Spleen (tissue), 11 donors: ENCODE measurements around the gene FRAS1. TPM values are rescaled to one million over a fixed set of nuclear protein-coding genes. Genes with fewer than 3 reads are reported as not detected.

Experiments
- DNase-seq: peaks from one replicate; pipeline ENCODE4 v3.0.0-alpha.2; 2020
- H3K27ac ChIP-seq, 8 donors: fragments of 200-600 bp; sonication (generic) in 7 of 8; 1 replicate in 4 of 8; 2 replicates in 4 of 8; pipeline versions ENCODE4 v1.5.0 to v1.8.0; 2016 to 2021; ENCODE audit warnings: inconsistent platforms in 4 of 8, mild to moderate bottlenecking in 4 of 8, moderate library complexity in 1 of 8
- H3K27me3 ChIP-seq, 7 donors: fragments of 200-600 bp; sonication (generic) in 6 of 7; replicated peaks in 1 of 7; 1 replicate in 4 of 7; 2 replicates in 3 of 7; pipeline versions ENCODE4 v1.5.0 to v1.8.0; 2016 to 2021; ENCODE audit warnings: inconsistent platforms in 3 of 7, mild to moderate bottlenecking in 1 of 7
- H3K36me3 ChIP-seq, 6 donors: fragments of 200-600 bp; sonication (generic) in 5 of 6; 1 replicate in 4 of 6; 2 replicates in 2 of 6; pipeline versions ENCODE4 v1.5.0 to v1.8.0; 2016 to 2021; ENCODE audit warnings: inconsistent platforms in 2 of 6
- H3K4me1 ChIP-seq, 6 donors: fragments of 200-600 bp; sonication (generic) in 5 of 6; 1 replicate in 3 of 6; 2 replicates in 3 of 6; pipeline versions ENCODE4 v1.5.0 to v1.8.0; 2016 to 2021; ENCODE audit warnings: inconsistent platforms in 3 of 6
- H3K4me3 ChIP-seq, 8 donors: fragments of 200-600 bp; sonication (generic) in 7 of 8; 1 replicate in 4 of 8; 2 replicates in 4 of 8; pipeline versions ENCODE4 v1.5.0 to v1.8.0; 2016 to 2021; ENCODE audit warnings: inconsistent platforms in 4 of 8, mild to moderate bottlenecking in 4 of 8, moderate library complexity in 2 of 8
- H3K9me3 ChIP-seq, 8 donors: fragments of 200-600 bp; sonication (generic) in 7 of 8; 1 replicate in 4 of 8; 2 replicates in 4 of 8; pipeline versions ENCODE4 v1.5.0 to v1.8.0; 2016 to 2021; ENCODE audit warnings: inconsistent platforms in 4 of 8
- POLR2A ChIP-seq, 3 donors: fragments of 450-650 bp; IDR thresholded peaks; one replicate each; pipeline ENCODE4 v1.5.1; 2017; ENCODE audit warnings: antibody characterized with exemption in 3 of 3, mild to moderate bottlenecking in 1 of 3
- POLR2AphosphoS5 ChIP-seq, 3 donors: sonication (generic); formaldehyde crosslinking; IDR thresholded peaks; one replicate each; pipeline ENCODE4 v1.5.1; 2017; ENCODE audit warnings: antibody characterized with exemption in 3 of 3
- WGBS, 5 donors: extraction: QIAGEN DNeasy Blood & Tissue Kit in 3 of 5; methylation state at CpG; one replicate each; pipeline versions ENCODE4 v1.1.5 to v1.1.7; 2013 to 2018; 5-methylcytosine and 5-hydroxymethylcytosine counted together
- intact Hi-C: fragments of 100-400 bp; cut with DNase I; formaldehyde crosslinking; loops from one replicate; pipeline ENCODE4 v1.15.0; 2023; ENCODE audit warnings: low total_unique reads
- polyA plus RNA-seq, 3 donors: library from polyadenylated mRNA; stranded (reverse); fragments of 200-250 nt; gene quantifications; one replicate each; pipeline ENCODE4 v1.2.1, GENCODE V29; 2013
- total RNA-seq, 7 donors: library from RNA; depleted of rRNA in 3 of 7; stranded (reverse); fragments of >200 nt in 3 of 7; fragmentation: NEBNext Ultra II Directional in 4 of 7; extraction: Animal tissue kit (Norgen Biotek cat#: 25700) in 4 of 7; gene quantifications; one replicate each; pipeline versions ENCODE4 v1.1.0 to v1.2.1, GENCODE V29; 2016 to 2021
- TF ChIP-seq, protein P1 (sequence below), 11 experiments: fragments of 200-600 bp in 7 of 11; fragments of 450-650 bp in 4 of 11; sonication (generic) in 4 of 11; IDR thresholded peaks in 8 of 11; conservative IDR thresholded peaks in 3 of 11; 1 replicate in 7 of 11; 2 replicates in 4 of 11; pipeline versions ENCODE4 v1.4.0 to v1.8.0; 2016 to 2021; ENCODE audit warnings: antibody characterized with exemption in 11 of 11, inconsistent platforms in 4 of 11, mild to moderate bottlenecking in 1 of 11
- donor health status: healthy with polysubstance abuse.
- donor health status: DM: no; HTN: no; CAD: no; lungs with moderate emphysema.
- donor health status: DM: no; HTN: no; CAD: no.
- donor health status: Bipolar disorder and iron deficiency.
- donor health status: healthy.
- donor health status: DM: no; HTN: no; CAD: no.
- donor health status: DM: yes; HTN: yes; CAD: no.

FRAS1 gene
- total and polyA plus RNA-seq, 10 donors: 0.10 to 3.0 (median 1.3) TPM

DNA sequence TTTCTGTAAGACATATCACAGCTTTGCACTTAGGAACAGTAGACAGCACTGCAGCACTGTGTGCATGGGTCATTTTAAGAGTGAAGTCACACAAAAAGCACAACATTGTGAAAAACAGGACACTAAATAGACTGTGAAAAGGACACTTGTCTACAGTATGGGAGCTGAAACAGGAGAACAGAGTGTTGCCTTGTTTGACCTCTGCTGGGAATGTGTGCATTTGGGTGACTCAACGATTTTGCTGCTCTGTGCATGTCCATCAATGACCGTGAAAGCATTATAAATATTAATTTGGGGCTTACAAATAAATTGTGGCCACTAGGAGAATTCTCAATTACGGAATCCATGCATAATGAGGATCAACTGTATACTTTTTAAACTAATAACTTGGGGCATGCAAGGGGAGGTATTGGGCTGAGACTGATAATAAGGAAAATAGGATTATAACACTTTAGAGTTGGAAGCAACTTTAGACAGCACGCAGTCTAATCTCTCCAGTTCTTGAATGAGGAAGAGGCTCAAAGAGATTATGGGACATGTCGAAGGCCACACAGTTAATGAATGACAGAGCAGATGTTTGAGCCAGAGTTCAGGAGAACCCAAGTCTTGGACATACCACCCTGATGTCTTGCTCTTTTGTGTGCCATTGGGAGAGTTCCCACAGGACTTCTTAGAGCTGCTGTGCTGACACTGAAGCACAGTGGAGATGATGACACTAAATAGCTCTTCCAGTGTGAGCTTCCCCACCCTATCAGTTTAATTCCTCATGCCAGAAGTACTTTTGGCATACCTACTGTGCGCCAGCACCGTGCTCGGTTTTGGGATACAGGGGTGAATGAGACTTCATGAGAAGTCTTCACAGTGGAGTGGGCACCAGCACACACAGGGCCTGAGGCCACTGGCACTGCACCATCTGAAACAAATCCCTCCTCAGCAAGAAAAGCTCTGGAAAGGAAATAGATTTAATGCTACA lies 79.3 kb downstream of the FRAS1 start:
- TF ChIP-seq POLR2A (IDR thresholded peaks at IDR 0.05): no peak
- no peak for TF ChIP-seq POLR2AphosphoS5 (IDR thresholded peaks at IDR 0.05)
- TF ChIP-seq, protein P1, sequence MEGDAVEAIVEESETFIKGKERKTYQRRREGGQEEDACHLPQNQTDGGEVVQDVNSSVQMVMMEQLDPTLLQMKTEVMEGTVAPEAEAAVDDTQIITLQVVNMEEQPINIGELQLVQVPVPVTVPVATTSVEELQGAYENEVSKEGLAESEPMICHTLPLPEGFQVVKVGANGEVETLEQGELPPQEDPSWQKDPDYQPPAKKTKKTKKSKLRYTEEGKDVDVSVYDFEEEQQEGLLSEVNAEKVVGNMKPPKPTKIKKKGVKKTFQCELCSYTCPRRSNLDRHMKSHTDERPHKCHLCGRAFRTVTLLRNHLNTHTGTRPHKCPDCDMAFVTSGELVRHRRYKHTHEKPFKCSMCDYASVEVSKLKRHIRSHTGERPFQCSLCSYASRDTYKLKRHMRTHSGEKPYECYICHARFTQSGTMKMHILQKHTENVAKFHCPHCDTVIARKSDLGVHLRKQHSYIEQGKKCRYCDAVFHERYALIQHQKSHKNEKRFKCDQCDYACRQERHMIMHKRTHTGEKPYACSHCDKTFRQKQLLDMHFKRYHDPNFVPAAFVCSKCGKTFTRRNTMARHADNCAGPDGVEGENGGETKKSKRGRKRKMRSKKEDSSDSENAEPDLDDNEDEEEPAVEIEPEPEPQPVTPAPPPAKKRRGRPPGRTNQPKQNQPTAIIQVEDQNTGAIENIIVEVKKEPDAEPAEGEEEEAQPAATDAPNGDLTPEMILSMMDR (IDR thresholded peaks at IDR 0.05 in 8 of 11, conservative IDR thresholded peaks at IDR 0.05 in 3 of 11): no peak
- WGBS, 5 donors: 76 to 89% (median 84%) methylated on average over 8 of the region's 8 CpGs
- no peak for DNase-seq
- no peak overlapping the region for H3K4me3 ChIP-seq
- H3K9me3 ChIP-seq: peaks cover 0 to 1% (median 0%) of the 10 kb centered on the region in 8 donors
- H3K27me3 ChIP-seq: no peaks in the 10 kb centered on the region
- no peaks in the 10 kb centered on the region for H3K4me1 ChIP-seq
- intact Hi-C loops: no loop called here
- no peaks in the 10 kb centered on the region for H3K36me3 ChIP-seq
- no peak overlapping the region for H3K27ac ChIP-seq

DNA sequence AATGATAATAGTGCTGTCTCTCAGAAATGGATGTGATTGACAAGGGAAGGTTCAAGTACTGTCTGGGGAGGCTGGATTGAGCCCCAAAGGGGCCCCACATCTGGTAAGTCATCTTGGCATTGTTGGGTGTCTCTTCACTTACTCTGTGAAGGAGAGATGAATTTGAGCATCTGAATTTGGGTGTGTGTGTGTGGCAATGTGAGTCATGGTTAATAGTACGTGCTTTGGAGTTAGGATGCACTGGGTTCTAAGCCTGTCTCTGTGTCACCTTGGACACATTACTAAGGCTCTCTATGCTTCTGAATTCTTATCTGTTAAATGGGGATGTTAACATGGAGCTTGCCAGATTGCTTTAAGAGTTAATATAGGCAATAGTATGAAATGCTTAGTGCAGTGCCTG lies 80.4 kb downstream of the FRAS1 start:
- H3K4me3 ChIP-seq: no peak overlapping the region
- 68 to 90% (median 88%) methylated on average over 1 of the region's 1 CpG for WGBS, 5 donors
- H3K27me3 ChIP-seq: no peaks in the 10 kb centered on the region
- H3K9me3 ChIP-seq: peaks cover 0 to 7% (median 0%) of the 10 kb centered on the region in 8 donors
- no peak overlapping the region for H3K27ac ChIP-seq
- no peak for DNase-seq
- TF ChIP-seq POLR2A (IDR thresholded peaks at IDR 0.05): no peak
- TF ChIP-seq, protein P1 (IDR thresholded peaks at IDR 0.05 in 8 of 11, conservative IDR thresholded peaks at IDR 0.05 in 3 of 11): no peak
- no peak for TF ChIP-seq POLR2AphosphoS5 (IDR thresholded peaks at IDR 0.05)
- H3K36me3 ChIP-seq: no peaks in the 10 kb centered on the region
- H3K4me1 ChIP-seq: no peaks in the 10 kb centered on the region
- intact Hi-C loops: no loop called here

DNA sequence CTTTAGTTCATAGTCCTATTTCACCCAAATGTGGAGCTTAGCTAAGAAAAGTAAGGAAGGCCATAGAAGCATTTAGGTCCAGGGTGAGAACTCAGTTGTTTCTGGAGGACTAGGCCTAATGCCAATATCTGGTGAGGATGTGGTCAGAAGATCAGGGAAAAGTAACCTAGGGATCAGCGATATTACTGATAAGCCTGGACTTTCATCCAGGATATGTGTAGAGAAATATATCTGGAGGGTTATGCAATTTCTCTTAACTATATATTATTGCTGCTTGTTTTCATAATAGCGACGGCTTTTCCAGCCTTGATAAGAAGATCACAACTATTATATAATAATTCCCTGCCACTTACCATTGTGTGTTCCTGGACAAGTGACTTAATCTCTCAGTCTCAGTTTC lies 81.1 kb downstream of the FRAS1 start:
- TF ChIP-seq, protein P1 (IDR thresholded peaks at IDR 0.05 in 8 of 11, conservative IDR thresholded peaks at IDR 0.05 in 3 of 11): no peak
- no peak for TF ChIP-seq POLR2AphosphoS5 (IDR thresholded peaks at IDR 0.05)
- no peak for TF ChIP-seq POLR2A (IDR thresholded peaks at IDR 0.05)
- 89 to 98% (median 94%) methylated on average over 3 of the region's 3 CpGs for WGBS, 5 donors
- H3K36me3 ChIP-seq: no peaks in the 10 kb centered on the region
- DNase-seq: no peak
- no peaks in the 10 kb centered on the region for H3K27me3 ChIP-seq
- peaks cover 0 to 10% (median 0%) of the 10 kb centered on the region in 8 donors for H3K9me3 ChIP-seq
- intact Hi-C loops: no loop called here
- H3K4me3 ChIP-seq: no peak overlapping the region
- no peaks in the 10 kb centered on the region for H3K4me1 ChIP-seq
- H3K27ac ChIP-seq: no peak overlapping the region

DNA sequence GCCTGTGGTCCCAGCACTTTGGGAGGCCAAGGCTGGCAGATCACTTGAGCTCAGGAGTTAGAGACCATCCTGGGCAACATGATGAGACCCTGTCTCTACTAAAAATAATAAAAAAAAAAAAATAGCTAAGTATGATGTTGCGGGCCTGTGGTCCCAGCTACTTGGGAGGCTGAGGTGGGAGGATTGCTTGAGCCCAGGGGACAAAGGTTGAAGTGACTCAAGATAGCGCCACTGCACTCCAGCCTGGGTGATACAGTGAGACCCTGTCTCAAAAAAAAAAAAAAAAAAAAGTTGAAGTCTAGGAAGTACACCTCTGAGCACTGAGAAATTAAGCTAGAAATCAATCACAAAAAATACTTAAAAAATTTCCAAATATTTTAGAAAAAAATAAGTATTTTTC lies 86.5 kb downstream of the FRAS1 start:
- no peak for TF ChIP-seq POLR2A (IDR thresholded peaks at IDR 0.05)
- TF ChIP-seq, protein P1 (IDR thresholded peaks at IDR 0.05 in 8 of 11, conservative IDR thresholded peaks at IDR 0.05 in 3 of 11): no peak
- TF ChIP-seq POLR2AphosphoS5 (IDR thresholded peaks at IDR 0.05): no peak
- DNase-seq: no peak
- no peak overlapping the region for H3K4me3 ChIP-seq
- no peaks in the 10 kb centered on the region for H3K36me3 ChIP-seq
- no peaks in the 10 kb centered on the region for H3K4me1 ChIP-seq
- intact Hi-C loops: no loop called here
- H3K27me3 ChIP-seq: no peaks in the 10 kb centered on the region
- WGBS, 5 donors: 83 to 96% (median 95%) methylated on average over 2 of the region's 2 CpGs
- no peak overlapping the region for H3K27ac ChIP-seq
- peaks cover 0 to 13% (median 0%) of the 10 kb centered on the region in 8 donors for H3K9me3 ChIP-seq
